SK-N-SH treated with all-trans-retinoic acid at 6 μM for 48 hours (cell line): ENCODE measurements around the gene LDLRAP1.

Source experiments
- ARNTL ChIP-seq: fragments of 450-650 bp; formaldehyde crosslinking; IDR thresholded peaks from 2 replicates; pipeline ENCODE4 v1.5.0; 2020; ENCODE audit warnings: low read depth, mild to moderate bottlenecking, moderate library complexity, borderline replicate concordance
- CREB5 ChIP-seq: fragments of 250-450 bp; sonication (Bioruptor Pico); IDR thresholded peaks from 2 replicates; pipeline ENCODE4 v1.5.1; 2020; ENCODE audit warnings: low read depth, mild to moderate bottlenecking, moderate library complexity
- ESRRG ChIP-seq: fragments of 250-450 bp; sonication (Bioruptor Pico); IDR thresholded peaks from 2 replicates; pipeline ENCODE4 v1.6.1; 2021; ENCODE audit warnings: mild to moderate bottlenecking
- ISL1 ChIP-seq: fragments of 250-450 bp; sonication (Bioruptor Pico); IDR thresholded peaks from 2 replicates; pipeline ENCODE4 v2.1.2; 2022; ENCODE audit warnings: mild to moderate bottlenecking, moderate library complexity
- POU6F1 ChIP-seq: fragments of 250-450 bp; sonication (Bioruptor Pico); IDR thresholded peaks from 2 replicates; pipeline ENCODE4 v1.8.0; 2021; ENCODE audit warnings: low read depth, mild to moderate bottlenecking, moderate library complexity, borderline replicate concordance
- PPARA ChIP-seq: fragments of 250-450 bp; sonication (Bioruptor Pico); IDR thresholded peaks from 2 replicates; pipeline ENCODE4 v1.5.0; 2020; ENCODE audit warnings: mild to moderate bottlenecking, borderline replicate concordance
- RARB ChIP-seq: fragments of 250-450 bp; sonication (Bioruptor Pico); IDR thresholded peaks from 2 replicates; pipeline ENCODE4 v1.8.0; 2021; ENCODE audit warnings: mild to moderate bottlenecking, moderate library complexity
- TCF4 ChIP-seq: fragments of 250-450 bp; sonication (Bioruptor Pico); IDR thresholded peaks from 2 replicates; pipeline ENCODE4 v1.8.0; 2021; ENCODE audit warnings: mild to moderate bottlenecking, moderate library complexity, borderline replicate concordance
- TSHZ2 ChIP-seq: fragments of 250-450 bp; sonication (Bioruptor Pico); IDR thresholded peaks from 2 replicates; pipeline ENCODE4 v1.5.0; 2020; ENCODE audit warnings: mild to moderate bottlenecking, moderate library complexity
- ZFP3 ChIP-seq: fragments of 250-450 bp; sonication (Bioruptor Pico); IDR thresholded peaks from 2 replicates; pipeline ENCODE4 v1.5.0; 2020; ENCODE audit warnings: mild to moderate bottlenecking, moderate library complexity
- ZNF70 ChIP-seq: fragments of 450-650 bp; formaldehyde crosslinking; IDR thresholded peaks from 2 replicates; pipeline ENCODE4 v1.5.0; 2020; ENCODE audit warnings: mild to moderate bottlenecking, moderate library complexity
- ZNF8 ChIP-seq: fragments of 450-650 bp; formaldehyde crosslinking; IDR thresholded peaks from 2 replicates; pipeline ENCODE4 v1.5.0; 2020; ENCODE audit warnings: mild to moderate bottlenecking, moderate library complexity

- TF ChIP-seq ZNF8 (CRISPR knock-in tag), result no peak
- no peak for TF ChIP-seq CREB5 (CRISPR knock-in tag)
- TF ChIP-seq ARNTL, result no peak
- no peak for TF ChIP-seq PPARA (CRISPR knock-in tag)
- no peak for TF ChIP-seq RARB
- TF ChIP-seq TCF4 (CRISPR knock-in tag), result no peak
- no peak for TF ChIP-seq POU6F1 (CRISPR knock-in tag)
- no peak for TF ChIP-seq TSHZ2
- no peak for TF ChIP-seq ZNF70
- TF ChIP-seq ESRRG, result no peak
- TF ChIP-seq ZFP3 (CRISPR knock-in tag), result no peak
- no peak for TF ChIP-seq ISL1 (CRISPR knock-in tag)
Observed at GRCh38 chr1:25548601-25549000, 5.2 kb downstream of the LDLRAP1 start.
